Measurements from ENCODE around the gene PPP1R15B. TPM values are rescaled to one million over a fixed set of nuclear protein-coding genes. Genes with fewer than 3 reads are reported as not detected.

The PPP1R15B gene
- polyA plus RNA-seq, 1 donor (not counting 4 experiments of a cell fraction or from before 2014, with no cell fraction given) = 19.1 TPM

DNA sequence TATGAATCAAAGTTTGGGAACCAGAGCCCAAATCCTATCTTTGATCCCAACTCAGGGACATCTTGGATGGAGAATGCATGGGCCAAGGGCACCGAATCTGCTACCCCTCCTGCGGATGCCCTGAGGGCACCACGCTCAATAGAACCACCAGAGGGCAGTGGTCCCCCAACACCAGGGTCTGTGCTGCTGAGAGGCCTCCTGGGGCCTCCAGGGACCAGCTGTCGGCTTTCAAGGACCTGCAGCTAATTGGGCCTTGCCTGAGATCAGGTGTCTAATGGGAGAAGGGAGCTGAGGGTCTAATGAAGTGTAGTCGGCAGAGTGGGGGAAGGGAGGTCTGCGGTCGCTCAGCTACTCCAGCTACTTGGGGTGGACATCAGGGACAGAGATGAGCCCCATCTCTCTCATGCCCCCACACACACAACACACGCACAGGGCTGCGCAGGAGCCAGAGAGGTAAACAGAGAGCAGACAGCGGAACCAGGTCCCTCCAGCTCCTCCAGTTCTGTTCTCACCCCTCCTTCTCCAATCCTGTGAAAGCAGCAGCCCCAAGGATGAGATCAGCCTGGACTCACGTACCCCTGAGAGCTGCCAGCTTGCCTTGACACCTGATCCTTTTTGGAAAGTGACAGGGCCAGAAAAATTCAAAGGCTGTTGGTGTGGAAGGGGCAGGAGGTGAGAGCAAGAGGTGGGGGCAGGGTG, 34.9 kb upstream of the PPP1R15B start:
- H3K27me3 ChIP-seq (ENCODE audit: control insufficient read depth, extremely low read depth, insufficient read depth, low read length) = no peaks in the 10 kb centered on the region
- TF ChIP-seq CTCF (optimal IDR thresholded peaks at IDR 0.05 in 1 of 3, IDR thresholded peaks at IDR 0.05 in 1 of 3, conservative IDR thresholded peaks at IDR 0.05 in 1 of 3; ENCODE audit: extremely low read depth in 1 of 3, insufficient read depth in 2 of 3, low read length in 3 of 3) (peak; percentile 48 to 63 (median 54)), EZH2 (IDR thresholded peaks at IDR 0.05; ENCODE audit: low read length) (no peak)
- DNase-seq (ENCODE audit: low read depth, low spot score) (no peak), FAIRE-seq (no peak)
- H4K20me1 ChIP-seq (ENCODE audit: control insufficient read depth, extremely low read depth, insufficient read depth, low read length) = no peaks in the 10 kb centered on the region
- no peaks in the 10 kb centered on the region for H3K9me3 ChIP-seq (ENCODE audit: control insufficient read depth, low read depth, low read length)
- H3K9me1 ChIP-seq (ENCODE audit: control insufficient read depth, extremely low read depth, insufficient read depth, low read length) = no peaks in the 10 kb centered on the region
- no peak overlapping the region for H3K4me3 ChIP-seq (ENCODE audit: control insufficient read depth in 2 of 3, extremely low read depth in 1 of 3, insufficient read depth in 2 of 3, low read depth in 1 of 3, low read length in 3 of 3)
- H3K79me2 ChIP-seq (ENCODE audit: control insufficient read depth, insufficient read depth, low read length) = no peaks in the 10 kb centered on the region
- H3K4me1 ChIP-seq (ENCODE audit: control insufficient read depth, extremely low read depth, insufficient read depth, low read length) = peaks cover 48% of the 10 kb centered on the region
- H2AFZ ChIP-seq (ENCODE audit: control insufficient read depth, low read length) = no peak overlapping the region
- no peak overlapping the region for H3K4me2 ChIP-seq (ENCODE audit: control insufficient read depth, extremely low read depth, insufficient read depth, low read depth, low read length)
- H3K9ac ChIP-seq (ENCODE audit: control insufficient read depth, extremely low read depth, insufficient read depth, low read length) = no peak overlapping the region
- peaks cover 0 to 1% of the 10 kb centered on the region in 2 experiments for H3K36me3 ChIP-seq (ENCODE audit: control insufficient read depth in 2 of 2, extremely low read depth in 1 of 2, insufficient read depth in 2 of 2, low read length in 2 of 2)
- H3K27ac ChIP-seq (ENCODE audit: control insufficient read depth, insufficient read depth, low read length) = no peak overlapping the region
- dilution Hi-C loops (cut with MboI; ENCODE audit: extremely low pct_ligation_motif_present, low sequenced_read_pairs) = no loop called here

DNA sequence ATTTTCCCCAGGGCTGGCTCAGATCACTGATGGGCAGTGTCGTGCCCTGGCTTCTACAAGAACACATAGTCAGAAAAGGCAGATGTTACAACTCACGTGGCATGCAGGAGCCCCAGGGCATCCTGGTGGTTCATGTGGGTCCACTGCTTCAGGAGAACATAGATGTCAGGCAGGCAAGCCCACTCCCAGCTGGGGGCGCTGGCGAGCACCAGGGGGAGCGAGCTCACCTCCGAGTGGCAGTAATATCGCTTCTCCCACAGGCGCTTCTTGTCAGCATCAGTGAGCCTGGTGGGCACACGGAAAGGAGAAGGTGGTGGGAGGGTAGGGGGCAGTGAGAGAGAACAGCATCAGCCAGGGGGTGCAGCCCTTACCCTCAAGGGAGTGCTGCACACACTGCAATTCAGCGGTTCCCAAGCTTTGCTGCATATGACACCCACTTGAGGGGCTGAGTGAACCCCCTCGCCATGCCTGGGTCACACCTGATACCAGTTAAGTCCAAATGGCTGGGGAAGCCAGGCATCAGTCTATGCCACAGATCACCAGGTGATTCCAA, 34.3 kb upstream of the PPP1R15B start:
- Histone ChIP-seq H3K4me2 (ENCODE audit: control insufficient read depth, extremely low read depth, insufficient read depth, low read depth, low read length) (no peak overlapping the region), H3K27me3 (ENCODE audit: control insufficient read depth, extremely low read depth, insufficient read depth, low read length) (no peaks in the 10 kb centered on the region), H2AFZ (ENCODE audit: control insufficient read depth, low read length) (no peak overlapping the region), H4K20me1 (ENCODE audit: control insufficient read depth, extremely low read depth, insufficient read depth, low read length) (no peaks in the 10 kb centered on the region), H3K4me3 (ENCODE audit: control insufficient read depth in 2 of 3, extremely low read depth in 1 of 3, insufficient read depth in 2 of 3, low read depth in 1 of 3, low read length in 3 of 3) (no peak overlapping the region), H3K4me1 (ENCODE audit: control insufficient read depth, extremely low read depth, insufficient read depth, low read length) (peaks cover 45% of the 10 kb centered on the region), H3K9me1 (ENCODE audit: control insufficient read depth, extremely low read depth, insufficient read depth, low read length) (no peaks in the 10 kb centered on the region), H3K79me2 (ENCODE audit: control insufficient read depth, insufficient read depth, low read length) (no peaks in the 10 kb centered on the region), H3K9me3 (ENCODE audit: control insufficient read depth, low read depth, low read length) (no peaks in the 10 kb centered on the region), H3K36me3 (ENCODE audit: control insufficient read depth in 2 of 2, extremely low read depth in 1 of 2, insufficient read depth in 2 of 2, low read length in 2 of 2) (peaks cover 0 to 1% of the 10 kb centered on the region in 2 experiments), H3K27ac (ENCODE audit: control insufficient read depth, insufficient read depth, low read length) (no peak overlapping the region), H3K9ac (ENCODE audit: control insufficient read depth, extremely low read depth, insufficient read depth, low read length) (no peak overlapping the region)
- dilution Hi-C loops (cut with MboI; ENCODE audit: extremely low pct_ligation_motif_present, low sequenced_read_pairs) = no loop called here
- DNase-seq (ENCODE audit: low read depth, low spot score) (no peak), FAIRE-seq (no peak)
- TF ChIP-seq EZH2 (IDR thresholded peaks at IDR 0.05; ENCODE audit: low read length) = no peak
- TF ChIP-seq CTCF (optimal IDR thresholded peaks at IDR 0.05 in 1 of 3, IDR thresholded peaks at IDR 0.05 in 1 of 3, conservative IDR thresholded peaks at IDR 0.05 in 1 of 3; ENCODE audit: extremely low read depth in 1 of 3, insufficient read depth in 2 of 3, low read length in 3 of 3) = peak; percentile 32 to 62 (median 57)
